PFSK-1 (cell line): ENCODE results near the gene IL1RAP.

Experiments used
- FOXP2 ChIP-seq: optimal IDR thresholded peaks from 2 replicates; pipeline ENCODE3; 2011; ENCODE audit warnings: borderline replicate concordance, control low read depth, inconsistent platforms; ENCODE audit not compliant: insufficient read depth; ENCODE audit errors: extremely low read length, extremely low read depth
- POLR2AphosphoS5 ChIP-seq: IDR thresholded peaks from 2 replicates; pipeline ENCODE4 v1.6.1; 2012; ENCODE audit warnings: low read depth, mild to moderate bottlenecking, control low read depth, low read length, moderate library complexity
- SIN3A ChIP-seq: IDR thresholded peaks from 2 replicates; pipeline ENCODE4 v1.6.1; 2012; ENCODE audit warnings: mild to moderate bottlenecking, low read length, moderate library complexity, borderline replicate concordance; ENCODE audit not compliant: insufficient read depth
- TAF1 ChIP-seq: IDR thresholded peaks from 2 replicates; pipeline ENCODE4 v1.6.1; 2012; ENCODE audit warnings: low read length, control low read depth, borderline replicate concordance; ENCODE audit not compliant: insufficient read depth
- TF ChIP-seq, protein P1 (sequence below), 2 experiments: IDR thresholded peaks; 2 replicates each; pipeline versions ENCODE4 v1.6.1 to v1.8.0; 2011 to 2012; ENCODE audit warnings: low read depth in 2 of 2, low read length in 2 of 2, control low read depth in 1 of 2, inconsistent platforms in 1 of 2, mild to moderate bottlenecking in 1 of 2, moderate library complexity in 1 of 2; ENCODE audit not compliant: insufficient read depth in 1 of 2

IL1RAP gene

DNA sequence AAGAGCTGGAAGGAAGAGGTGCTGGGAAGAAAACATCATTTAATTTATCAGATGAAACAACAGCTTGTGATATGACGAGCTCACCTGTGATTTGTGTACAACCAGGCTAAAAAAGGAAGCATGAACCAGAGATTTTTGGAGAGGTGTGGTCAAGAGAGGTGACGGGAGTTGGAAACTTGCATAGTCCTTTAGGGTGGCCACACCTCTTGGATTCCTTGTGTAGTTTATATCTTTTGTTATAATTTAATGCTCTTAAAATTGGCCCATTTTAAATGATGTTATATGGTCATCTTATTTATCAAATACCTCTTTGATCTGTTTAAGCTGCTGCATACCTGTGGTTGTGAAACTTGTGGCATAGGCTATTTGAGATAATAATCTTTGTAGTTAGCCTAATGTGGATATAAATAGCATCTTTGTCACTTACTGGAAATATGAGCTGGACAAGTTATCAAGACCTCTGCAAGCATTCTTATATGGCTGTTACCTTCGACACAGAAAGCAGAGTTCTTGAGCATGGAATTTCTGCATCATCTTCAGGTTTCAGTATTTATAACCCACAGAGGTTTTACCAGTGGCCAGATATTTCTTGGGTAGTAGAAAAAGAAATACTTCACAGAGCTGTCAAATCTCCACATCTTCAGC, 49.1 kb downstream of the IL1RAP start:
- TF ChIP-seq POLR2AphosphoS5 = no peak
- TF ChIP-seq, protein P1, sequence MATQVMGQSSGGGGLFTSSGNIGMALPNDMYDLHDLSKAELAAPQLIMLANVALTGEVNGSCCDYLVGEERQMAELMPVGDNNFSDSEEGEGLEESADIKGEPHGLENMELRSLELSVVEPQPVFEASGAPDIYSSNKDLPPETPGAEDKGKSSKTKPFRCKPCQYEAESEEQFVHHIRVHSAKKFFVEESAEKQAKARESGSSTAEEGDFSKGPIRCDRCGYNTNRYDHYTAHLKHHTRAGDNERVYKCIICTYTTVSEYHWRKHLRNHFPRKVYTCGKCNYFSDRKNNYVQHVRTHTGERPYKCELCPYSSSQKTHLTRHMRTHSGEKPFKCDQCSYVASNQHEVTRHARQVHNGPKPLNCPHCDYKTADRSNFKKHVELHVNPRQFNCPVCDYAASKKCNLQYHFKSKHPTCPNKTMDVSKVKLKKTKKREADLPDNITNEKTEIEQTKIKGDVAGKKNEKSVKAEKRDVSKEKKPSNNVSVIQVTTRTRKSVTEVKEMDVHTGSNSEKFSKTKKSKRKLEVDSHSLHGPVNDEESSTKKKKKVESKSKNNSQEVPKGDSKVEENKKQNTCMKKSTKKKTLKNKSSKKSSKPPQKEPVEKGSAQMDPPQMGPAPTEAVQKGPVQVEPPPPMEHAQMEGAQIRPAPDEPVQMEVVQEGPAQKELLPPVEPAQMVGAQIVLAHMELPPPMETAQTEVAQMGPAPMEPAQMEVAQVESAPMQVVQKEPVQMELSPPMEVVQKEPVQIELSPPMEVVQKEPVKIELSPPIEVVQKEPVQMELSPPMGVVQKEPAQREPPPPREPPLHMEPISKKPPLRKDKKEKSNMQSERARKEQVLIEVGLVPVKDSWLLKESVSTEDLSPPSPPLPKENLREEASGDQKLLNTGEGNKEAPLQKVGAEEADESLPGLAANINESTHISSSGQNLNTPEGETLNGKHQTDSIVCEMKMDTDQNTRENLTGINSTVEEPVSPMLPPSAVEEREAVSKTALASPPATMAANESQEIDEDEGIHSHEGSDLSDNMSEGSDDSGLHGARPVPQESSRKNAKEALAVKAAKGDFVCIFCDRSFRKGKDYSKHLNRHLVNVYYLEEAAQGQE (IDR thresholded peaks at IDR 0.05; ENCODE audit: insufficient read depth in 1 of 2, low read depth in 2 of 2, low read length in 2 of 2) = no peak
- TF ChIP-seq SIN3A = no peak
- TF ChIP-seq TAF1 = no peak
- no peak for TF ChIP-seq FOXP2

DNA sequence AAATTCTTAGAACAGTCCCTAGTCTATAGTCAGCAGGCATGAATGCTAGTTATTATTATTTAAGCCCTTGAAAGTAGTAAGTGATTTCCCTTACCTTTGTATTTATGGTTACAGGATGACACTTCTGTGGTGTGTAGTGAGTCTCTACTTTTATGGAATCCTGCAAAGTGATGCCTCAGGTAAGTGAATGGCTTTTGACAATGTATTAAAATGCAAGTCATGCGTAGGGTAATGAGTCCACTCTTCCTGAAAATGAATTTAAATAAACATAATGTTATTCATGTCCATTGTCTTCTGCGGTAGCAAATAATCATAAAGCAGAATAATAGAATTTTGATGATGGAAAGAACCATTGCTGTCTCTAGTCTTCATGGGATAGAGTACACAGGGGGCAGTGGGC, 50.3 kb downstream of the IL1RAP start:
- TF ChIP-seq, protein P1 (IDR thresholded peaks at IDR 0.05; ENCODE audit: insufficient read depth in 1 of 2, low read depth in 2 of 2, low read length in 2 of 2) = no peak
- no peak for TF ChIP-seq FOXP2
- no peak for TF ChIP-seq SIN3A
- TF ChIP-seq TAF1 = no peak
- no peak for TF ChIP-seq POLR2AphosphoS5

DNA sequence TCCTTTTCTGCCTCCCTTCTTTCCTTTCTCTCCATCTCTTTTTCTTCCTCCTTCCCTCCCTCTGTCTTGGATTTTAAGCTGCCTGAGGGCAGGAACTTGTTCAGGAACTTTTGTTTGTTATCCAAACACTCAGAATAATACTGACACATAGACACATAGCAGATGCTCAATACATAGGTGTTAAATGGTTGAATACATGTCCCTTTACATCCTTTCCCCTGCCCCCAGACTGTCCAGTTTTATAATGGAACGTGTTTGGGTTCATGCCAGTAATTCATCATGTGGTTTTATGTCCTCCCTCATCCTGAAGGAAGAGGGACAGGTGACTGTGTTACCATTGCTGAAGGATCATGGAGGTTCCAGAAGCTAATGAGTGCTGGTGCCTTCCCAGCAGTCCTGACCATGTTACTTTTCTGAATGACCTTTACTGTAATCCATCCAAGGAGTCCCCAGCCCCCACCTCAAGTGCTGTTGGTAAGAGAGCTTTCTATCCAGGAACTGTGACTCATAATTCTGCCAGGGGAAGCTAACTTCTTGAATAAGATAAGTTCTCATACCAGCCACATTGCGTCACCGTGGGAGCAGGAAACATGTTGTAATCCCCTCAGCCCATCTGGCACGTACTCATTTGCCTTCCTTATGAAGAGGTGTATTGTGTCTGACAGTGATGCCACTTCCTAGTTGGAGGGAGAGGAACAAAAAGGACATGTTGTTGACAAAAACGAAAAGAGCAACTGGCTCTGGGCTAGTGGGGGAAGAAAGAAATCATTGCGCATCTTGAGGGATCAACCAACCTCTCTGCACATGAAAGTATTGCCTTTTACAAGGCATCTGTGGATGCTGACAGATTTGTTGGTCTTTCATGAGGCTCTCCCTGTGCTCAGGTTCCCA, 52.4 kb downstream of the IL1RAP start:
- TF ChIP-seq TAF1 (0 out of 2 replicates have a peak, but pooled peaks have one; percentile 42), POLR2AphosphoS5 (peak; percentile 43; the same call in 1 of the 2 replicates), FOXP2 (peak; percentile 54), SIN3A (0 out of 2 replicates have a peak, but pooled peaks have one; percentile 35)
- TF ChIP-seq, protein P1 (IDR thresholded peaks at IDR 0.05; ENCODE audit: insufficient read depth in 1 of 2, low read depth in 2 of 2, low read length in 2 of 2) = peak in 1 of 2 experiments; percentile 67; a peak in 1 of 4 replicates

DNA sequence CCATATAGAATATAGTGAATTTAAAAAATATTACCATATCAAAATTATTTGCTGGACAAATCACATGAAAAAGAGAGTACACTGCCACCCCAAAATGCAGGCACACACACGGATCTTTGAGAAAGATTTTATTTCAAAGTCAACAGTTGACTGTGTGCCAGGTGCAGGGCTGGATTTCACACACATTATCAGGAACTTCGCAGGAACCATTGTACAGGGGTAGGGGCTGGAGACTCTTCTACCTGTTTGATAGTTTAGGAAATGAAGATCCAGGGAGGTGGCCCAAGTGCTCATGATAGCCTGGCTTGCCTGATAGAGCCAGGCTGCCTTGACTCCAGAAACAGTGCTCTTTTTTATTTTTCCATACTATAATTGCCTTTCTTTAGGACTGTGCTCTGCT, 54.2 kb downstream of the IL1RAP start:
- TF ChIP-seq, protein P1 (IDR thresholded peaks at IDR 0.05; ENCODE audit: insufficient read depth in 1 of 2, low read depth in 2 of 2, low read length in 2 of 2) = no peak
- TF ChIP-seq POLR2AphosphoS5 (no peak), SIN3A (no peak), TAF1 (no peak), FOXP2 (no peak)
